DMS153 treated with DMSO at 0.1 percent for 48 hours (cell line): Measurements from ENCODE around the gene NCKAP5.

Experiments
- DNase-seq: peaks from one replicate; lab custom pipeline; 2025; ENCODE audit not compliant: unreplicated experiment; lab: John Stamatoyannopoulos, UW

Gene NCKAP5

DNA sequence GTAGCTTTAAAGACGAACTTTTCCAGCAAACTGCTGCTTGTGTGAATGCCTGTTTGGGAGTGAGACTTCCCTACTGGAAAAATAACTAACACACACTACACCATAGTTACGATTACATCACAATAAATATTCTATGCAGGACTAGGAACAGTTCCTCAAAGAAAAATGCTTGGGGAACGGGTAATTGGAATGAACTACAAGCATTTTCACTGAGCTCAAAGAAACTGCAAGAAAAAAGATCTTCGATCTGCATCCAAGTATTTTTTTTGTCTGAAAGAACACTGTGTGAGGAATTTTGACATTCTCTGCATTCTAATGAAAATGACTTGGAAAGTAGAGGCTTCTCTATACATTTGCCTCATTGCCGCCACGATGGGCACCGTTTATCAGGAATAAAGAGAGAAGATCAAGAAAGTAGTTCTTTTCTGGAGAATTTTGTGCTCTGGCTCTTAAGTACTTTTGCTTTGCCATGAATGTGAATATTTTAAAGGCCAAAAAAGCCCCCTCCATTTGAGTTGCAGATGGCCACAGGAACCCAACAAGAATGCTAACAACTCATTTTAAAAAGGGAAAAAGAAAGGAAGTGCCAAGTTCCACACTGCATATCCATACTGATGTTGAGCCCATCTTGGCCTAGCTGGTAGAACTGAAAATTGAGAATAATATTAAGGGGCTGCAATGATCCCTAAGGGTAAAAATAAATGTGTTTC lies 911.8 kb downstream of the NCKAP5 start:
- no peak for DNase-seq

DNA sequence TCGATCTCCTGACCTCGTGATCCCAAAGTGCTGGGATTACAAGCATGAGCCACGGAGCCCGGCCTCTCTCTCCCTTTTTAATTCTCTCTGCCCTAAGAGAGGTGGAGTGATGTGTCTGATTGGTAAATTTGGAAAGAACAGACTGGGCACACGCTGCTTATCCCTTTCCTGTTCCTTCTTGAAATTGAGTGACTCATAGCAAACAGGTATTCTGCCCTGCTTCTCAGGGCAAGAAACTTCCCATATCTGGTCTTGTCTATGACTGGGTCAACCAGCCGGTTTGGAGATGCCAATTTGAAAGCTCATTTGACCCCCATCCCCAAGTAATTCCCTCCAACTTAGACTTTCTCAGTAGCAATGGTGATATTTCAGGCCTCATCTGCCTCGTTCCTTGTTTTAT lies 913.3 kb downstream of the NCKAP5 start:
- DNase-seq: no peak

DNA sequence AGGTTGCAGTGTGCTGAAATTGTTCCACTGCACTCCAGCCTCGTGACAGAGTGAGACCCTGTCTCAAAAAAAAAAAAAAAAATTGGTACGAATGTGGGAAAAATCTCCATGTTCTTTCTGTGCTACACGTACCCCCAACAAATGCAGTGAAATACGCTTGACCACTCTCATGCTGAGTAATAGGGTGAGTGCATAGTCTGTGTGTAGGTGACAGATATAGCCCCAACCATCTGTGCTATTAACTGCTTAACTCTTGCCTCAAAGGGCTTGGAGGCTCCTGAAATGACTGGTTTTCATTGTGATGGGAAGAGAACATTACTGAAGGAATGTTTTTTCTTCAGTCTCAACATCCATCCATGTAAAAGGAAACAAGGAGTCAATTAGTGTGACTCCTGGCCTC lies 913.9 kb downstream of the NCKAP5 start:
- DNase-seq: no peak

DNA sequence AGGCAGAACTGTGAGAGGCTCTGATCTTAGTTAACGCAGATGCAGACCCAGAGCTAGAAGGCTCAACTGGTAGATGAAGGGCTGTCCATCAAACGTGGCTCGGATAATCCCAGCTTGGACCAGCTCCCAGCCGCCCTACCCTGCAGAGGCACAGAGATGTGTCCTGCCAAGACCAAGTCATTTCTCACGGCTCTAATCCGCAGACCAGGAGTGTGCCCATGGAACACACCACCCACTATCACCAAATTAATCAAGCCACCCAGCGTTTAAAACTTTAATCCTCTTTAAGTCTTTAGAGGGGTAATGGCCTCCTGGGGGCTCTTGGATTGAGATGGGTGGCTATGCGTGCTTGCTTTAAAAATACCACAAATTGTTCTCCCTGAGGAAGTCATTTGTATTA lies 915.8 kb downstream of the NCKAP5 start:
- DNase-seq: no peak

DNA sequence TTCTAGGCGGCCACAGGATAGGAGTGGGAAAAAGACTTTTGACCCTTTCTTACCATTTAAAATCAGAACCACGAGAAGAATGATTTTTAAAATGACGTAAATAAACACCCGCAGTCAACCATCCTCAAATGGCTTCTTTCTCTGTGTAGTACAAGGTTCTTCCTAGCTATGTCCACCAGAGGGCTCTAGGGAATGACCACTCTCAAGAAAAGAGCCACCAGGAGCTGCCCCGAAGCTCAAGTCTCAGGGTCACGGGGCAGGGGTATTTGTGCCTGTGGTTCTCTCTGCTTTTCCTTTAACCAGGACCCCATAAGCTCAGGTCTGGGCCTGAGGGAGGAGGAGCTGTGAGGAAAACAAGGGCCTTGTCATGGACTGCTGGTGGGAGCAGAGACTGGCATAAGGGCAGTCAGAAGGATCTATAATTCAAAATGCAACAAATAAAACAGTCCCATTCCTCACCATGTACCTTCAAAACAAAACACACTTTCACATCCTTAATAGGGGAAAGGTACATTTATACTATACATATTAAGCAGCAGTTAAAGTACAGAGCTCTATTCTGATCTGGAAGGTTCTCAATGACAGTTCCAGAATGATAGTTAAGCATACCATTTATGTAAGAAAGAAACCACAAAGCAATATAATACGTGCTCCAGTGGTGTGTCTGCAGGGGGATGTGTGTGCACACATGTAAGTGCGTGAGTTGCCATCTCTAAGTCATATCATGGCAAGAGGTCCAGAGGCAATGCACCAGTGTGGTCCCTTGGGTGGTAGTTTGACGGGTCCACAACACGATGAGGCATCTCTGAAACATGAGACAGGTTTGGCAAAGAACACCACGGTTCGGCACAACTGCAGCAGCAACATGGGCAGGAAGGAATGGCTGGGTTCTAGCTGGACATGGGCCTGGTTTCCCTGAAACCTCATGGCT lies 916.9 kb downstream of the NCKAP5 start:
- no peak for DNase-seq

DNA sequence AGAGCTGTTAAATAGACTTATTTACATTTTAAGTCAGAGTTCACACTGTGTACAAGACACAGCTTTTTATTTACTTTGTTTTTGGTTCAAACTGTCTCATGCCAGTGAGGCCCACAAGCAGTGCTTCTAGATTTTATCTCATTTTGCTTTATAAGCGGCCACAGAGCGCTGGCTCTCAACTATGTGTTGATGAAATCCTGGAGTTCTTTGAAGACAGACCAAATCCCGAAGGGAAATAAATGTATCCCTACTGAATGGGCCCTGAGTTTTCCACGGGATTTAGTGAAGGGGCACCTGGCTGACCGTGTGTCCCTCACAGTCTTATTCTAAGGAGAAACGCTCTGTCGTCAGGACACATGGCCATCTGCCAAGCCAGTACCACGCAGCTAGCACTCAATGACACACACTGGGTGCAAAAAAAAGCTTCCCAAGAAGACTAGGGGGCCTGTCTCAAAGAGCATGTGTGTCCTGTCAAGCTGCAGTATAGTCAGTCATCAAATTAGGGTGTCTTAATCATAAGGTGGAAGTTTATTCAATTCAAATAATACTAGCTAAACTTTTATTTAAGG lies 921.6 kb downstream of the NCKAP5 start:
- no peak for DNase-seq

DNA sequence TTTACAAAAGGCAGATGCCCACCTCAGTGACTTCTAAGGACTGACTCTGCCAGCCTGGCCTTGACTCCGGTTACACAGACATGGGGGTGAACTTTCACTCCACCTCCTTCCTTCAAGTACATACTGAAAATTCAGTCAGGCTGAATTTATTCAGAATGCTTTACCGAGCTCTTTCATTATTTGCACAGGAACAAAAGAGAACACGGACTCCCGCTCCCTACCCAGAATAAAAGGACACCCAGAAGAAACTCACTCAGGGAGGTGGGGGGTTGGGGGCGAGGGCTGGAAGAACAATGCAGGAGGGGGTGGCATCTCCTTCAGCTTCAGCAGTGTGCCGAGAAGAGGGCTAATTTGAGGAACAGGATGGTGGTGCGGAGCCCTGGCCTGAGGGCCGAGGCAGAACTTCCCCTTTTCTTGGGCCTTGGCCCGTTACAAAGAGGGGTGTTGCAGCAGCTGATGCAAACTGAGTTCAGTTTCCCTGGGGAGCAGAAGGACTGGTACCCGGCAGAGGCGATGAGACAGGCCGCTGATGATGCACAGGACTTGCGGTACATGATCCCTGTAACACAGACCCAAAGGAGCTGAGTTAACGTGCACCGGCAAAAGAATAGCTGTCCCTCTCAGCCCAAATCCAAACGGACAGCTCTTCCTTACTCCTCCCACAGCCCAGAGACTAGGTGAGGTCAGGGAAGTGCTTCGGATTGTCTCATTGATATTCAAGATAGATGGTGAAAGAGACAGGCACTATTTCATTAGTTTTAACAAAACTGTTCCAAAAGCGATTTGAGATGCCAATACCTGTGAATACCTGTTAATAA lies 922.3 kb downstream of the NCKAP5 start:
- DNase-seq: no peak

DNA sequence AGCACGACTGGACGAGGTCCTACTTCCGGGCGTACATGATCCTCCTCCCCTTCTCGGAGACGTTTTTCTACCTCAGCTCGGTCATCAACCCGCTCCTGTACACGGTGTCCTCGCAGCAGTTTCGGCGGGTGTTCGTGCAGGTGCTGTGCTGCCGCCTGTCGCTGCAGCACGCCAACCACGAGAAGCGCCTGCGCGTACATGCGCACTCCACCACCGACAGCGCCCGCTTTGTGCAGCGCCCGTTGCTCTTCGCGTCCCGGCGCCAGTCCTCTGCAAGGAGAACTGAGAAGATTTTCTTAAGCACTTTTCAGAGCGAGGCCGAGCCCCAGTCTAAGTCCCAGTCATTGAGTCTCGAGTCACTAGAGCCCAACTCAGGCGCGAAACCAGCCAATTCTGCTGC lies 923.1 kb downstream of the NCKAP5 start:
- no peak for DNase-seq

DNA sequence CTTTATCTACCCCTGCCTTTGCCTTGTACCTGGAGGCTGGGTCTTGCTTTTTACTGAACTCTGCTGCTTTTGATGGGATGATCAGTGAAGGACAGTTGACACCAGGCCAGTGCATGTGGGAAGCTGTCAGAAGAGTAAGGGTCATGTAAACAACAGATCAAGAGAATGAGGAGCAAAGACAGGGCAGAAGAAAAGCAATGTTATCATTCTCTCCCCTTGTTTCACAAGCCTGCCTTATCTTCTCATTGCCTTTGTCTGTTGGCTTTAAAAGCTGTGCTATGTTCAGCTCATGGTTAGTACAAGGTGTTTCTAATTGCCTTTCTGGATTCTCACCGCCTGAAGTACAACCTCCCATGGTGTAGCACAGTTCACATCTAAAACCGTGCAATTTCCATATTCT lies 925.8 kb downstream of the NCKAP5 start:
- no peak for DNase-seq

DNA sequence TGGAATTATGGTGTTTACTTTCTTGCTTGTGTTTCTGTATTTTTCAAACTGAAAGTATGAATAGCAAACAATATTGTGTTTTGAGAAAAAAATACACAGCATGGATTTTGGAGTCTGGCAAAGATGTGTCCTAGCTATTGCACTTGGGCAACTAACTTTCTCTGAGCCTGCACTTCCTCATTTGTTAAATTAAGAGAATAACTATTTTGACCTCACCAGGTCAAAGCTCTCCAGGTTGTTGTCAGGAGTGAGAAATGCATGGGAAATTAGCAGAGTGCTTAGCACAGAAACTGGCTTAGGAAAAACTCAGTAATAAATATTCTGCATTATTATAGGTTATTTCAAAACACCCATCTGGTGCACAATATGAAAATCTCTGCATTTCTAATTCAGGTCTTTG lies 926.4 kb downstream of the NCKAP5 start:
- DNase-seq: no peak

DNA sequence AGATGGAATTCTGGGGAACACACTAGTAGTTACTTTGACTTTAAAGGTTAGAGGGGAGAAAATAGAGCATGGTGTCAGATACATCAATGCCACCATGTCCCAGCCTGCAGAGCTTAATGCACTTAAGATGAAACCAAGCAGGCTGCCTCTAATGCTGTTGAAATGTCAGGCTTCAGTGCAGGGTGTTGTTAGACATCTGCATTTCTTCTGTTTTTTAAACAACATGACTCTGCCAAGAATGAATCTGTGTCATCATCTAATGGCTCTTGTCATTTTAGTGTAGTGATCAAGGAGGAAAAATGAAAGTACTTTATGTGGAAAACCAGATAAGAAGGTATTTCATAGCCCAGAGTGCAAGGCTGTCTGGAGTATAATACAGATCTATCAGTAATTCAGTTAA lies 928.1 kb downstream of the NCKAP5 start:
- no peak for DNase-seq

DNA sequence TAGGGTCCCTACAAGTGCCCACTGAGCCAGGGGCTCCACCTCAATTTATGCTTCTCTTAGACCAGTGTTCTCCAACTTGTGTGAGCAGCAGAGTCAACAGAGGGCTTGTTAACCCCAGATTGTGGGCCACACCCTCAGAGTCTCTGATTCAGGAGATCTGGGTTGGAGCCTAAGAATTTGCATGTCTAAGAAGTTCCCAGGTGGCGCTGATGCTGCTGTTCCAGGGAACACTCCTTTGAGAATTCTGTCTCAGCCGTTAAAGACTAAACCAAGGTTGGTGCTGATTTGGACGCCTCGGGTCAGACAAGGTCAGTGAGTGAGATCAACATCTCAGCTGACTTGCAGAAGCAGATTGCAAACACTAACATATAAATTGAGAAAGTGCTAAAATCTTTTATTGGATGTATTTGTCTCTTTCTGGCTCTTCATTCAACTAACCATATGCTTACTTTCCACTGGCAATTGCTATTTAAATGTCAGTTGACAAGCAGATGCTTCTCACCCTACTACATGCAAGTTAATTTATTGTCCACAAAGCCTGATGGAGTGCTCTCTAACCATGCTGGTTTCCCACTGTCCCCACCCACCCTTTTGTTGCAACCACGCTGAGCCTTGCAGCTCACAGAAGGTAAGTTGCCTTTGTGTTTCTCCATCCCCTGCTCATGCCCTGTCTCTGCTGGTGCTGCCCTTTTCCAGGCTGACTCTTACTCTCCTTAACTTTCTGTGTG lies 929.8 kb downstream of the NCKAP5 start:
- DNase-seq: peak; percentile 36

DNA sequence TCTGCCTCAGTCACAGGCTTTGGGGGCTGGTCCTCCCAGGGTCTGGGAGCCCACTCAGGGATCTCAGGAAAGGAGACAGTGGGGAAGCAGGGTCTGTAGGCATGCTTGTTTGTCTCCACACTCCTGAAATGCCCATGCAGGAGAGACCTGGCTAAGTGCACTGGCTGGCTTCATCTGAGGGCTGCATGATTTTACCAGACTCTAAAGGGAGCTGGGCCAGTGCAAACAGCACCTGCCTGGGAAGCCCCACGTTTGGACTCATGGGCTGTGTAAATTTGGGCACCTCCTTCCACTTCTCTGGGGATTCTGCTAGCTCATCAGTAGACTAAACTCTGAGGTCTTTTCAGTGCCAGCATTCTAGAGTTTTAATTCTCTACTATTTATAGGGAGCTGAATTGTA lies 931.9 kb downstream of the NCKAP5 start:
- no peak for DNase-seq

DNA sequence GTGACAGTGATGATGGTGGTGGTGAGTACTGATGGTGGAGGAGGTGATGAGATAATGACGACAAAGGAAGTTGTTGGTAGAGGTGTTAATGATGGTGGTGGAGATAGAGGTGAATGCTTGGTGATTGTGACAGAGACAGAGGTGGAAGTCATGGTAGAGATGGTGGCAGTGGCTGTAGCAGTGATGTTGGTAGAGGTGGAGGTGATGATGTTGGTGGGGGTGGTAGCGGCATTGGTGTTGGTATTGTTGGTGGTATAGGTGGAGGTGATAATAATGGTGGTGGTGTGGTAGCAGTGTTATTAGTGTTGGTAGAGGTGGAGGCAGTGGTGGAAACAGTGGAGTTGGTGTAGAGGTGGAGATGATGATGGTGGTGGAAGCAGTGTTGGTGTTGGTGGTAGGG lies 934.6 kb downstream of the NCKAP5 start:
- DNase-seq: no peak

DNA sequence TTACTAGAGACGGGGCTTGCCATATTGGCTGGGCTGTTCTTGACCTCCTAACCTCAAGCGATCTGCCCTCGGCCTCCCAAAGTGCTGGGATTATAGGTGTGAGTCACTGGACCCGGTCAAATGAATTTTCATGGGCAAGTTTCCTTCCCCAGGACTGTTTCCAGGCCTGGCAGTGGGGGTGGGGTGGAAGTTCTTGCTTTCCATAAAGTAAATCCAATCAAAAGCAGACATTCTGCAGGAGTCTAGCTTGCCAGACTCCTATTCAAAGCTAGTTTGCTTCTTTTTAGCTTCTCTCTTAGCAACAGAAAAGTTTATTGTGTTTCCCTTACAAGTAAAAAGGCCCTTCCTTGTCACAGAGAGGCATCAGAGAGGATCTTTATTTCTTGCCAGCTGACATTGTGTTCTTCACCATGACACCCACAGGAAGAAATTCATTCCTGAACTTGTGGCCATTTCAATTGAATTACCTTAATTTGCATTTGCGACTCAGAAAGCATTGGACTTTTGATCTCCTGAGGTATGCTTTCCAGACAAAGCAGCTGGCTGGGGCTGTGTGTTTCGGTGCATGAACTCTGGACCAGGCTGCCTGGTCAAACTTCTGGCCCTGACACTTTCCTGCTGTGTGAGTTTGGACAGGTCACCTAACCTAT lies 936.1 kb downstream of the NCKAP5 start:
- no peak for DNase-seq

DNA sequence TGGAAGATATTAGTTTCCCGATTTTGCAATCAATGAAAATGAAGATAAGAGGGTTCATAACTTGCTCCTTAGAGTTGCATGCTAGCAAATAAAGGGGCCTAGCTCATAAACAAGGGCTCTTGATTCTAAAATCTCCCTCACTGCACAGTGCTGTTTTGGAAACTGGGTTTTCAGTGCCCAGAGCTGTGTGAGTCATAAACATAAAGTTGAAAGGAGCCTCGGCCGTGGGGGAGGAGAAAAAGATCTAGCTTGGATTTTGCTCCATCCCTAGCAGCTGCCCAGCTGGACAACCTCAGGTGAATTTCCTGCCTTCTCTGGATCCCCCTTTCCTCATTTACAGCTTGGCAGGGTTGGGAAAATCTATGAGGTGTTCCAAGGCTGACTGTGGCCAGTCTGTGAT lies 940.7 kb downstream of the NCKAP5 start:
- no peak for DNase-seq

DNA sequence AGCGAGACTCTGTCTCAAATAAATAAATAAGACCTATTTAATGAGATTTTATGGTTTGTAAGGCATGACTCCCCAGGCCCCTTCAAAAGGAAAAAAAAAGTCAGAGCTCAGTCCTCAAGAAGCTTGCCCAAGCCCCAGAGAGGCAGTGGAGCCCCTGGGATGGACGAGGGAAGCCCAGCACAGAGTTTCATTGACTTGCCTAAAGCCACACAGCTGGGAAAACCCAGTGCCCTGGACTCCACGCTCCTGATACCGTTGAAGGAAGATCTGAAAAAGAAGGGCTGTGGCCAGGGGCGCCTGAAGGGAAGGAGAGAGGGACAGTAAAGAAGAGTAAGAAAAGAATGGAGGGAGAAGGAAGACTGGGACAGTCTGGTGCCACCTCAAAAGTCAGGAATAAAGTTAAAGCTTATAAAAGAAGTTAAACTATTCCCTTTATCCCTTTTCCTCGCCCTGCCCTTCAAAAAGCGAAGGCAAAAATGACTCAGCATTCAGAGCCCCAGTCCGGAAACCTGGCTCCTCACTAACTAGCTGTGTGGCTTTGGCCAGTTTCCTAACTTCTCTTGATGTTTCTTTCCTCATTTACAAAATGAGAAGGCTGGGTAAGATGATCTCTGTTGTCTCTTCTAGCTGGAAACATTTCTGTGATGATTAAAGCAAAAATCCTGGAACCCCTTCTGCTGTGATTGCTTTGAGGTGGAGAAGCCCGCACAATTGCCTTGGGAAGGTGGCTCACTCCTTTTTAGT lies 945.0 kb downstream of the NCKAP5 start:
- no peak for DNase-seq
